Uterus (tissue), 4 donors: Measurements from ENCODE around the gene ACCSL. TPM values are rescaled to one million over a fixed set of nuclear protein-coding genes. Genes with fewer than 3 reads are reported as not detected.

Experiments used
- DNase-seq, 2 donors: peaks; one replicate each; pipeline ENCODE4 v3.0.0-alpha.2; 2019 to 2020
- H3K27ac ChIP-seq, 2 donors: fragments of 200-600 bp; sonication (generic); 1 replicate in 1 of 2; 2 replicates in 1 of 2; pipeline ENCODE4 v1.5.1; 2016 to 2018
- H3K27me3 ChIP-seq, 2 donors: fragments of 200-600 bp; sonication (generic); one replicate each; pipeline ENCODE4 v1.5.1; 2018 to 2019; ENCODE audit warnings: control low read depth in 1 of 2
- H3K36me3 ChIP-seq, 2 donors: fragments of 200-600 bp; sonication (generic); one replicate each; pipeline ENCODE4 v1.5.1; 2019; ENCODE audit warnings: control low read depth in 1 of 2
- H3K4me1 ChIP-seq, 2 donors: fragments of 200-600 bp; sonication (generic); one replicate each; pipeline ENCODE4 v1.5.1; 2018 to 2019; ENCODE audit warnings: control low read depth in 1 of 2
- H3K4me3 ChIP-seq, 2 donors: fragments of 200-600 bp; sonication (generic); 1 replicate in 1 of 2; 2 replicates in 1 of 2; pipeline ENCODE4 v1.5.1; 2018 to 2019; ENCODE audit warnings: mild to moderate bottlenecking in 1 of 2
- H3K9me3 ChIP-seq, 2 donors: fragments of 200-600 bp; sonication (generic); one replicate each; pipeline ENCODE4 v1.5.1; 2019; ENCODE audit warnings: control low read depth in 1 of 2
- CTCF ChIP-seq, 4 experiments: fragments of 200-600 bp in 2 of 4; fragments of 450-650 bp in 2 of 4; sonication (generic) in 2 of 4; IDR thresholded peaks; one replicate each; pipeline ENCODE4 v1.5.1; 2016 to 2019; ENCODE audit warnings: antibody characterized with exemption in 4 of 4, mild to moderate bottlenecking in 2 of 4, moderate library complexity in 1 of 4
- POLR2A ChIP-seq, 2 donors: fragments of 450-650 bp; IDR thresholded peaks; one replicate each; pipeline ENCODE4 v1.6.1; 2016; ENCODE audit warnings: antibody characterized with exemption in 2 of 2, mild to moderate bottlenecking in 1 of 2, moderate library complexity in 1 of 2
- intact Hi-C: fragments of 100-400 bp; cut with DNase I; formaldehyde crosslinking; loops from one replicate; pipeline ENCODE4 v1.15.1; 2023; ENCODE audit warnings: low total_unique reads
- total RNA-seq, 4 donors: library from RNA; depleted of rRNA in 3 of 4; stranded (reverse); fragments of >200 nt in 3 of 4; gene quantifications; one replicate each; pipeline versions ENCODE4 v1.1.0 to v1.2.4, GENCODE V29; 2014 to 2023
- donor health status: DM: yes; HTN: yes; CAD: no.

Gene ACCSL
- total RNA-seq, 4 donors from 2014 or later: not detected

GRCh38 chr11:44003736-44004451 lies 43.9 kb upstream of the ACCSL start:
- peak in 1 of 2 donors; percentile 9 for DNase-seq
- Histone ChIP-seq H3K9me3 (no peaks in the 10 kb centered on the region), H3K4me3 (no peak overlapping the region), H3K4me1 (peaks cover 0 to 3% of the 10 kb centered on the region in 2 donors), H3K27me3 (no peaks in the 10 kb centered on the region), H3K36me3 (no peaks in the 10 kb centered on the region), H3K27ac (no peak overlapping the region)
- TF ChIP-seq CTCF (IDR thresholded peaks at IDR 0.05) (no peak), POLR2A (IDR thresholded peaks at IDR 0.05) (no peak)
- intact Hi-C loops: no loop called here

GRCh38 chr11:44004452-44005062 lies 43.2 kb upstream of the ACCSL start:
- Histone ChIP-seq H3K9me3 (no peaks in the 10 kb centered on the region), H3K36me3 (no peaks in the 10 kb centered on the region), H3K27me3 (no peaks in the 10 kb centered on the region), H3K4me1 (peaks cover 0 to 3% of the 10 kb centered on the region in 2 donors), H3K4me3 (no peak overlapping the region), H3K27ac (no peak overlapping the region)
- TF ChIP-seq POLR2A (IDR thresholded peaks at IDR 0.05) (no peak), CTCF (IDR thresholded peaks at IDR 0.05) (no peak)
- intact Hi-C loops: no loop called here
- DNase-seq: peak in 1 of 2 donors; percentile 9

- no peak for TF ChIP-seq POLR2A (IDR thresholded peaks at IDR 0.05)
- TF ChIP-seq CTCF (IDR thresholded peaks at IDR 0.05): no peak
- Histone ChIP-seq H3K27me3 (no peaks in the 10 kb centered on the region), H3K36me3 (no peaks in the 10 kb centered on the region), H3K4me3 (no peak overlapping the region), H3K27ac (no peak overlapping the region), H3K4me1 (peaks cover 0 to 3% of the 10 kb centered on the region in 2 donors), H3K9me3 (no peaks in the 10 kb centered on the region)
- DNase-seq: peak in 1 of 2 donors; percentile 22
- intact Hi-C loops: no loop called here
Observed at GRCh38 chr11:44005063-44005701, 42.6 kb upstream of the ACCSL start.

GRCh38 chr11:44005956-44006355 lies 41.8 kb upstream of the ACCSL start:
- Histone ChIP-seq H3K36me3 (no peaks in the 10 kb centered on the region), H3K4me1 (peaks cover 0 to 4% of the 10 kb centered on the region in 2 donors), H3K27ac (peak overlapping the region; percentile 41 to 58), H3K9me3 (no peaks in the 10 kb centered on the region), H3K27me3 (no peaks in the 10 kb centered on the region), H3K4me3 (no peak overlapping the region)
- intact Hi-C loops: no loop called here
- TF ChIP-seq CTCF (IDR thresholded peaks at IDR 0.05): no peak
- no peak for TF ChIP-seq POLR2A (IDR thresholded peaks at IDR 0.05)
- peak in 1 of 2 donors; percentile 14 for DNase-seq

GRCh38 chr11:44006917-44007361 lies 40.8 kb upstream of the ACCSL start:
- peak; percentile 49 to 58 for DNase-seq
- Histone ChIP-seq H3K27me3 (no peaks in the 10 kb centered on the region), H3K4me3 (no peak overlapping the region), H3K9me3 (no peaks in the 10 kb centered on the region), H3K27ac (peak overlapping the region; percentile 63 to 76), H3K36me3 (no peaks in the 10 kb centered on the region), H3K4me1 (peaks cover 0 to 4% of the 10 kb centered on the region in 2 donors)
- intact Hi-C loops: no loop called here
- no peak for TF ChIP-seq CTCF (IDR thresholded peaks at IDR 0.05)
- no peak for TF ChIP-seq POLR2A (IDR thresholded peaks at IDR 0.05)
